C1 segment of cervical spinal cord (tissue), 14 donors: ENCODE measurements around the gene NAT10.

Experiments
- DNase-seq, 14 donors: peaks; one replicate each; lab custom pipeline; 2025; lab: John Stamatoyannopoulos, UW

The NAT10 gene

DNA sequence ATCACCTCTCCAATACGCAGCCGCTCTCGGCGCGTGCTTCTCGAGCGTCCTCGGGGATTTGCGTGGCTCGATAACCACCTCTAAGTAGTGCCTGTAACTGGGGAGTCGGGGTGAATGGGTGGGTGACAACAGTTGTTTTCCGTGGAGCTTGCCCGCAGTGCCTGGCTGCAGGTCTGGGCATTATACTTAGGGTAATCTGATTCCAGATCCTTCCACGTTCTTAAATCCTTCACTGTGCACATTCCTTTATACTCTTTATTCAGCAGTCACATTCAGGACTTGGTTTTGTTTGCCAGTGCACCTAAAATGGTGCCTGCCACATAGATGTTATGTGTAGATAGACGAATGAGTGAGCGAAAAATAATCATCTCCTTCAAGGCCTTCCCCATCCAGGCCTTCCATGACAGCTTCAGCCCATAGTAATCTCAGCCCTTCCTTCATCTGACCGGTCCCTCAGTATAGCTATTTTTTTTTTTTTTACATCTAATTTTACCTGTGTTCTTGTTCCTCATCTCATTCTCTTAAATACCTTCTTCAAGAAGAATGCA is 602 bp downstream of the NAT10 start:
- no peak for DNase-seq

GRCh38 chr11:34111722-34112270 is 6.4 kb downstream of the NAT10 start:
- no peak for DNase-seq

- DNase-seq = no peak
Measured at GRCh38 chr11:34114014-34114413, 8.6 kb downstream of the NAT10 start.

GRCh38 chr11:34114471-34114870 is 9.0 kb downstream of the NAT10 start:
- DNase-seq = no peak

DNA sequence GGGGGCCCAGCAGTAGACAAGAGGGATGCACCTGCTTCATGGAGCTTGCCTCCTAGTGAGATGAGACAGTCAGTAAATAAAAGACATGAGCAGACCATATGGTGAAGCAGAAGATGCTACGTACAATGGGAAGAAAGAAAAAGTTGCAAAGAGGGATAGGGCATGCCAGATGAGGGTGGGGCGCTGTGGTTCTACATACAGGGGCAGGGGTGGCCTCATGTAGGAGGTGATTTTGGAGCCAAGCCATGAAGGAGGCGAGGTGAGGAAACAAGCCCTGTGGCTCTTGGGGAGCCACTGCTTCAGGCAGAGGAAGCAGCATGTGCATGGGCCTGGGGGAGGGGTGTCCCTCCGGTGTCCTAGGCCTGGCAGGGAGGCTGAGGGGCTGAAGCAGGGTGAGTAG is 15.2 kb downstream of the NAT10 start:
- no peak for DNase-seq

GRCh38 chr11:34124885-34125668 is 19.6 kb downstream of the NAT10 start:
- DNase-seq = no peak

- DNase-seq = no peak
Measured at GRCh38 chr11:34126959-34127848, 21.8 kb downstream of the NAT10 start.

DNA sequence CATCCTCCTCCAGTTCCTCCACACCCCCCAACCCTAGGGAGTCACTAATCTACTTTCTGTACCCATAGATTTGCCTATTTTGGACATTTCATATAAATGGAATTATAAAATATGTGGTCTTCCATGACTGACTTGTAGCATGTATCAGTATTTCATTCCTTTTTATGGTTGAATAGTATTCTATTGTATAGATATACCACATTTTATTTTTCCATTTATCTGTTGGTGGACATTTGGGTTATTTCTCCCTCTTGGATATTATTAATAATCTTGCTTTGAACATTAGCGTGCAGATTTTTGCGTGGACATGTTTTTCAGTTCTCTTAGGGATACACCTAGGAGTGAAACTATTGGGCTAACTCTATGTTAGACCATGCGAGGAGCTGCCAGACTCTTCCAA is 23.4 kb downstream of the NAT10 start:
- DNase-seq = no peak

DNA sequence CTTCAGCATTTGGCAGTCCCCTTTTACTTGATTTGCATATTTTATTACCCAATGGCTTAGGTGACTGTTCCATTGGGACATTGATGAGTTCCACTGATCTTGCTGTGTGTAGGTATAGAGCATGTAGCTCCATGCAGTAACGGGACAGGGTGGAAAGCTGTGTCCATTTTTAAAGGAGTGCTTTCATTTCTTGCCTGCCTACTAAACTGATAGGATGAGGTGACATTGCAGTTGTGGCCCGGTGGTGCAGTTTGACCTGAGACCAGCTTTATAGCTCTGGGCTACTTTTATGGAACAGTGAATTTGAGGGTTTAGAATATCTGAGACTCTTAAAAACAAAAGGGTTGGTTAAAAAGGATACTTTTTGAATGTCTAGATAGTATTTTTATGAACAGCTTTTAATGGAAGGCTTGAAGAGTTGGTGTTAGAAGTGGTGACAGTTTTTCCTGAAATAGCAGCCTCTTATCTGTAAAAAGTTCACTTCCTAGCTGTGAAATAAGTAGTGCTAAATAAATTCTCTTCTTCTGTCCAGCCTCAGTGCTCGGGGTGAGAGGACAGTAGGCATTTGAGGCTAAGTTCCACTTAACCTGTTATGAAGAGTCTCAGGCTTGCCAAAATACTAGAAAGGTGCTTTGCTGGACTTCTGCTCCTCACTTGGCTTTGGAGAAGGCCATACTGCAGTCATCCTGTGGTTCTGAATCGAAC is 27.0 kb downstream of the NAT10 start:
- DNase-seq = no peak

- no peak for DNase-seq
Measured at GRCh38 chr11:34134765-34135164, 29.3 kb downstream of the NAT10 start.

- DNase-seq = no peak
Measured at GRCh38 chr11:34135439-34135838, 30.0 kb downstream of the NAT10 start.

DNA sequence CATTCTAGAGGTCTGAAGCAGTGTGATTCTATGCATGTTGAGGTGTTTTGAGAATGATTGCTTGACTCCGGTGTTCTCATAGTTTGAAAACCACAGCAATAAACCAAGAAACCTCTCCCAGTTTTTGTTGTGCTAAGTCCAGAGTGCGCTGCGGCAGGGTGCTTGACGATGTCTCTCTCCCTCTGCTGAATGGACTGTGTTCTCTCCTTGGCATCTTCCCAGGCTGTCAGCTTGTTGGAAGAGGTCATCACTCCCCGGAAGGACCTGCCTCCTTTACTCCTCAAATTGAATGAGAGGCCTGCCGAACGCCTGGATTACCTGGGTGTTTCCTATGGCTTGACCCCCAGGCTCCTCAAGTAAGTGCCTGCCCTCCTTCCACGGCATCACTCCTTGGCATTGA is 31.0 kb downstream of the NAT10 start:
- no peak for DNase-seq

- DNase-seq = no peak
Measured at GRCh38 chr11:34139346-34139745, 33.9 kb downstream of the NAT10 start.

- no peak for DNase-seq
Measured at GRCh38 chr11:34140149-34140548, 34.7 kb downstream of the NAT10 start.

GRCh38 chr11:34143048-34143447 is 37.6 kb downstream of the NAT10 start:
- DNase-seq = no peak

DNA sequence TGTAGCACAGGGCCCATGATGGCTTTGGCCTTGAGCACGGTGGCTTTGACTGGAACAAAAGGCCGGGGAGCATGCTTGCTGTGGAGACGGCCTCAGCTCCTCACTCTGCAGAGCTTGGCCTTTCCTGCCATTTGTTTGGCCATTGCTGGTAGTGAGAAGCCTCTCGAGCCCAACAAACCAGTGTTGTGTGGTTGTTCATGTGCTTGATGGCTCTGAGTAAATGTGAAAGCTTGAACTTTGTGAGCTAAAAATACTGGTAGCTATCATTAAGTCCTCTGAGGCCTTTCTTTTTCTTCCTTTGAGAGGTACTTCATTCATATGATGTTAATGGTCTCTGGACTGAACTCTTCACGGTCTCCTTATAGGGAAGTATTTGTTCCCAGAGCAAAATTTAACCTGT is 39.6 kb downstream of the NAT10 start:
- no peak for DNase-seq

DNA sequence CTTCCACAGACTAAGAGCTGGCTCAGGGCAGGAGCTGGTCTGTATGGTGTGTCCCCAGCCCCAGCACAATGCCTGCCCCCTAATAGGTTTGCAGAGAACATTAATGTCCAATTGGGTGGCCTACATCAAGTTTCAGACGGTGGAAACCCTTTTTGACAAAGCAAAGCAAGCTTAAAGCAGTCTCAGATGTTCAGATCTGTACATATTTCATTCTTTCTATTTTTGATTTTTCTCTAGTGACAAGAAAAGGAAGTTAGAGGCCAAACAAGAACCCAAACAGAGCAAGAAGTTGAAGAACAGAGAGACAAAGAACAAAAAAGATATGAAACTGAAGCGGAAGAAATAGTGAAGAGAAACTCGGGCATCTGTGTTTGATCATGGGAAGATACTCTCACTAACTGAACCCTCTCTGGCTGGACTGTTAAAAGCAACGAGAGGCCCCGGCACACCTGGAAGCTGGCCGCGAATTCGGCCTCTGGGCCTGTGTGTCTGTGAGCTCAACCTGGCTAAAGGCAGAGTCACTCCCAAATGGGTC is 40.5 kb downstream of the NAT10 start:
- DNase-seq = no peak

- no peak for DNase-seq
Measured at GRCh38 chr11:34146411-34146810, 41.0 kb downstream of the NAT10 start.

- no peak for DNase-seq
Measured at GRCh38 chr11:34146866-34147265, 41.4 kb downstream of the NAT10 start.

- no peak for DNase-seq
Measured at GRCh38 chr11:34147581-34147980, 42.2 kb downstream of the NAT10 start.

GRCh38 chr11:34148504-34149165 is 43.2 kb downstream of the NAT10 start:
- no peak for DNase-seq
